Astrocyte (in vitro differentiated cells and primary cell): ENCODE results near the gene BMPR2.

Experiments used
- EZH2 ChIP-seq: IDR thresholded peaks from 2 replicates; pipeline ENCODE4 v1.6.1; 2012; ENCODE audit warnings: mild to moderate bottlenecking, low read length, inconsistent platforms; ENCODE audit not compliant: insufficient read depth
- TF ChIP-seq, protein P1 (sequence below): IDR thresholded peaks from 2 replicates; pipeline ENCODE4 v1.5.1; 2011; ENCODE audit warnings: low read depth, mild to moderate bottlenecking, inconsistent platforms, low read length, moderate library complexity; ENCODE audit not compliant: insufficient read depth

DNA sequence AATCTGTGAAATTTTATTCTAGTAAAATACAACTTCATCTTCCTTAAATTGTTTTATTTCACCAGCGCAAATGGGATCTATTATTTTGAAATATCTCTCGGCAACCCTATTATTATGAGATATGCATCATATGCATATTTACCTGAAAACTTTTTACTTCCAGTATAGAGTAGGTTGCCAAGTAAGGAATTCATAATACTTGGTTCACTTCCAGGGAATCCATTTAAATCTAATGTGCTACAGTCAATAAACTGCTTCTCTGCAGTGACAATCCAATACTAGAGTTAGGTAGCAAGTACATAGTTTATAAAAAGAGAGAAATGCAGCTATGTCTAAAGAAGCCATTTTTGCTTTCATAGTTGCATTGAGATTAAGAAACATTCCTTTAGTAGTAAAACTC is 169.8 kb downstream of the BMPR2 start:
- TF ChIP-seq, protein P1, sequence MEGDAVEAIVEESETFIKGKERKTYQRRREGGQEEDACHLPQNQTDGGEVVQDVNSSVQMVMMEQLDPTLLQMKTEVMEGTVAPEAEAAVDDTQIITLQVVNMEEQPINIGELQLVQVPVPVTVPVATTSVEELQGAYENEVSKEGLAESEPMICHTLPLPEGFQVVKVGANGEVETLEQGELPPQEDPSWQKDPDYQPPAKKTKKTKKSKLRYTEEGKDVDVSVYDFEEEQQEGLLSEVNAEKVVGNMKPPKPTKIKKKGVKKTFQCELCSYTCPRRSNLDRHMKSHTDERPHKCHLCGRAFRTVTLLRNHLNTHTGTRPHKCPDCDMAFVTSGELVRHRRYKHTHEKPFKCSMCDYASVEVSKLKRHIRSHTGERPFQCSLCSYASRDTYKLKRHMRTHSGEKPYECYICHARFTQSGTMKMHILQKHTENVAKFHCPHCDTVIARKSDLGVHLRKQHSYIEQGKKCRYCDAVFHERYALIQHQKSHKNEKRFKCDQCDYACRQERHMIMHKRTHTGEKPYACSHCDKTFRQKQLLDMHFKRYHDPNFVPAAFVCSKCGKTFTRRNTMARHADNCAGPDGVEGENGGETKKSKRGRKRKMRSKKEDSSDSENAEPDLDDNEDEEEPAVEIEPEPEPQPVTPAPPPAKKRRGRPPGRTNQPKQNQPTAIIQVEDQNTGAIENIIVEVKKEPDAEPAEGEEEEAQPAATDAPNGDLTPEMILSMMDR = no peak
- no peak for TF ChIP-seq EZH2
